ENCODE results near the gene ACAD9.

DNA sequence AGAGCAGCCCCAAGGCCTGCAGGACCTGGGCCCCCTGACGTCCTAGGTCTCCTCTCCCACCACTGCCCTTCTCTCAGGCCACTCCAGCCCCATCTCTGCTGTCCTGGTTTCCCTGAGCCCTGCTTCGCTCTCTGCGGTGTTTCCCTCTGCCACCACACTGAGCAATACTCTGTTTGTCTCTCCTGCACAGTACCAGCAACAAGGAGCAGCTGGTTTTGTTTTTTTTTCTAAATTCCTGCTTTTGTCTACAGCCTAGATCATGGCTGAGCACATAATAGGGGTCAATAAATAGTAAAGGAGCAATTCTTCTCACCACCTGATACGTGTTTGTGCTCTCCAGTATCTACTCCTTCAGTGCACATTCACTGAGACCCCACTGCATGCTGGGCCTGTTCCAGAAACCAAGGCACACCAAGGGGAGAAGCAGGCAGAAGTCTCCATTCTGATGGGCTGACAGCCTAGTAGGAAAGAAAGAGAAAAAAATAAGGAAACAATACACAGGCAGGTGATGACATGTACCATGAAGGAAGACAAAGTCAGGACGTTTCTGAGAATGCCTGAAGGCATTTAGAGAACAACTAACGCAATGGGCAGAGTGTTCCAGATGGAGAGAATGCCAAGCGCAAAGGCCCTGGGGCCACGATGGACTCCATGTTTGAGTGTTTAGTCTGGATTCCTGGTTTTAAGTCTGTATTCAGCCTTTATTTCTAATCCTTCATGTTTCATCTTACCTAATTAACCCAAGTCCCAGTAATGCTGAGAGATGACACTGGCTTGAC is 6.0 kb upstream of the ACAD9 start:
- TF ChIP-seq, protein P1, sequence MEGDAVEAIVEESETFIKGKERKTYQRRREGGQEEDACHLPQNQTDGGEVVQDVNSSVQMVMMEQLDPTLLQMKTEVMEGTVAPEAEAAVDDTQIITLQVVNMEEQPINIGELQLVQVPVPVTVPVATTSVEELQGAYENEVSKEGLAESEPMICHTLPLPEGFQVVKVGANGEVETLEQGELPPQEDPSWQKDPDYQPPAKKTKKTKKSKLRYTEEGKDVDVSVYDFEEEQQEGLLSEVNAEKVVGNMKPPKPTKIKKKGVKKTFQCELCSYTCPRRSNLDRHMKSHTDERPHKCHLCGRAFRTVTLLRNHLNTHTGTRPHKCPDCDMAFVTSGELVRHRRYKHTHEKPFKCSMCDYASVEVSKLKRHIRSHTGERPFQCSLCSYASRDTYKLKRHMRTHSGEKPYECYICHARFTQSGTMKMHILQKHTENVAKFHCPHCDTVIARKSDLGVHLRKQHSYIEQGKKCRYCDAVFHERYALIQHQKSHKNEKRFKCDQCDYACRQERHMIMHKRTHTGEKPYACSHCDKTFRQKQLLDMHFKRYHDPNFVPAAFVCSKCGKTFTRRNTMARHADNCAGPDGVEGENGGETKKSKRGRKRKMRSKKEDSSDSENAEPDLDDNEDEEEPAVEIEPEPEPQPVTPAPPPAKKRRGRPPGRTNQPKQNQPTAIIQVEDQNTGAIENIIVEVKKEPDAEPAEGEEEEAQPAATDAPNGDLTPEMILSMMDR (IDR thresholded peaks at IDR 0.05) = no peak
- TF ChIP-seq EZH2 (IDR thresholded peaks at IDR 0.05; ENCODE audit: borderline replicate concordance, insufficient read depth, low read depth, low read length, poor library complexity, severe bottlenecking) = no peak

Data from B cell (primary cell).